Gastrocnemius medialis (tissue), 4 donors: Measurements from ENCODE around the gene TM4SF1. TPM values are rescaled to one million over a fixed set of nuclear protein-coding genes. Genes with fewer than 3 reads are reported as not detected.

ENCODE experiments used
- ATAC-seq, 2 donors: fragments of 150-250 bp; one replicate each; pipeline ENCODE4 v1.9.1; 2016
- DNase-seq, 2 donors: peaks; one replicate each; pipeline ENCODE4 v3.0.0-alpha.2; 2019
- H3K27ac ChIP-seq, 4 donors: fragments of 200-600 bp; sonication (generic); 1 replicate in 1 of 4; 2 replicates in 3 of 4; pipeline ENCODE4 v1.5.1; 2016 to 2018; ENCODE audit warnings: mild to moderate bottlenecking in 2 of 4, moderate library complexity in 1 of 4
- H3K27me3 ChIP-seq, 3 donors: fragments of 200-600 bp; sonication (generic) in 2 of 3; 1 replicate in 1 of 3; 2 replicates in 2 of 3; pipeline versions ENCODE4 v1.5.1 to v1.6.0; 2016 to 2019; ENCODE audit warnings: mild to moderate bottlenecking in 1 of 3, moderate library complexity in 1 of 3
- H3K36me3 ChIP-seq, 2 donors: fragments of 200-600 bp; sonication (generic) in 1 of 2; one replicate each; pipeline ENCODE4 v1.5.1; 2017 to 2018
- H3K4me1 ChIP-seq, 2 donors: fragments of 200-600 bp; sonication (generic) in 1 of 2; one replicate each; pipeline ENCODE4 v1.5.1; 2016 to 2017; ENCODE audit warnings: mild to moderate bottlenecking in 2 of 2
- H3K4me3 ChIP-seq, 4 donors: fragments of 200-600 bp; sonication (generic) in 3 of 4; 1 replicate in 1 of 4; 2 replicates in 3 of 4; pipeline ENCODE4 v1.5.1; 2016 to 2019; ENCODE audit warnings: mild to moderate bottlenecking in 2 of 4
- H3K9me3 ChIP-seq, 3 donors: fragments of 200-600 bp; sonication (generic) in 2 of 3; 1 replicate in 1 of 3; 2 replicates in 2 of 3; pipeline ENCODE4 v1.5.1; 2016 to 2019
- CTCF ChIP-seq, 5 experiments: fragments of 450-650 bp in 3 of 5; fragments of 200-600 bp in 2 of 5; sonication (generic) in 2 of 5; IDR thresholded peaks in 4 of 5; conservative IDR thresholded peaks in 1 of 5; 1 replicate in 4 of 5; 2 replicates in 1 of 5; pipeline ENCODE4 v1.5.1; 2016 to 2019; ENCODE audit warnings: antibody characterized with exemption in 5 of 5, mild to moderate bottlenecking in 3 of 5, moderate library complexity in 3 of 5
- POLR2A ChIP-seq, 2 donors: fragments of 450-650 bp; IDR thresholded peaks; one replicate each; pipeline ENCODE4 v1.6.1; 2017; ENCODE audit warnings: antibody characterized with exemption in 2 of 2, mild to moderate bottlenecking in 2 of 2, moderate library complexity in 2 of 2
- in situ Hi-C, 4 donors: fragments of 200-750 bp; cut with MboI; loops; one replicate each; pipeline versions ENCODE4 v1.15.0 to v1.8.0; 2017; ENCODE audit warnings: low sequenced_read_pairs in 4 of 4
- intact Hi-C: fragments of 100-400 bp; cut with DNase I; formaldehyde crosslinking; loops from one replicate; pipeline ENCODE4 v1.15.1; 2023; ENCODE audit warnings: low total_unique reads
- total RNA-seq, 4 donors: library from RNA; depleted of rRNA; stranded (reverse); fragments of >200 nt; gene quantifications; one replicate each; pipeline versions ENCODE4 v1.1.0 to v1.2.3, GENCODE V29; 2016

TM4SF1 gene
- total RNA-seq, 4 donors from 2014 or later, result 23.0 to 43.8 (median 38.6) TPM

- H3K4me1 ChIP-seq, result no peaks in the 10 kb centered on the region
- H3K27me3 ChIP-seq, result no peaks in the 10 kb centered on the region
- H3K27ac ChIP-seq, result no peak overlapping the region
- intact Hi-C loops (no loop called here), in situ Hi-C loops (no loop called here)
- H3K9me3 ChIP-seq, result no peaks in the 10 kb centered on the region
- no peak for ATAC-seq
- TF ChIP-seq CTCF (IDR thresholded peaks at IDR 0.05 in 4 of 5, conservative IDR thresholded peaks at IDR 0.05 in 1 of 5), result no peak
- TF ChIP-seq POLR2A (IDR thresholded peaks at IDR 0.05), result no peak
- DNase-seq, result no peak
- H3K4me3 ChIP-seq, result no peak overlapping the region
- no peaks in the 10 kb centered on the region for H3K36me3 ChIP-seq
Measured at GRCh38 chr3:149411583-149411982, 34.1 kb upstream of the TM4SF1 start.

DNA sequence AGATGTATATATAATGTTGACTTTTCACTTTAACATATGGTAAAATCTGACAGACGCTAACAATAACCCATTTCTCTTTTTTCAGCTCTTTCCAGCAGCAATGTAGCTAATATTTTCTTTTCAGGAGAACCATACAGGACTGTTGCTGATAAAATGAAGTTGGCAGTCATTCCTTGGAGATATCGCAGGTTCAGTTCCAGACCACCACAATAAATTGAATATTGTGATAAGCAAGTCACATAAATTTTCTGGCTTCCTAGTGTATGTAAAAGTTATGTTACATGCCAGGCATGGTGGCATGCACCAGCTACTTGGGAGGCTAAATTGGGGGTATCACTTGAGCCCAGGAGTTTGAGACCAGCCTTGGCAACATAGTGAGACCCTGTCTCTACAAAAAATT is 31.9 kb upstream of the TM4SF1 start:
- in situ Hi-C loops (no loop called here), intact Hi-C loops (no loop called here)
- ATAC-seq (no peak), DNase-seq (no peak)
- Histone ChIP-seq H3K4me1 (no peaks in the 10 kb centered on the region), H3K9me3 (no peaks in the 10 kb centered on the region), H3K27me3 (no peaks in the 10 kb centered on the region), H3K36me3 (no peaks in the 10 kb centered on the region), H3K4me3 (no peak overlapping the region), H3K27ac (no peak overlapping the region)
- TF ChIP-seq POLR2A (IDR thresholded peaks at IDR 0.05), result no peak
- no peak for TF ChIP-seq CTCF (IDR thresholded peaks at IDR 0.05 in 4 of 5, conservative IDR thresholded peaks at IDR 0.05 in 1 of 5)

GRCh38 chr3:149407898-149408297 is 30.4 kb upstream of the TM4SF1 start:
- Histone ChIP-seq H3K4me1 (no peaks in the 10 kb centered on the region), H3K27me3 (no peaks in the 10 kb centered on the region), H3K4me3 (no peak overlapping the region), H3K27ac (no peak overlapping the region), H3K36me3 (no peaks in the 10 kb centered on the region), H3K9me3 (no peaks in the 10 kb centered on the region)
- TF ChIP-seq CTCF (IDR thresholded peaks at IDR 0.05 in 4 of 5, conservative IDR thresholded peaks at IDR 0.05 in 1 of 5) (no peak), POLR2A (IDR thresholded peaks at IDR 0.05) (no peak)
- in situ Hi-C loops (no loop called here), intact Hi-C loops (no loop called here)
- DNase-seq, result no peak
- no peak for ATAC-seq

- ATAC-seq, result no peak
Measured at GRCh38 chr3:149406244-149406752, 28.8 kb upstream of the TM4SF1 start.

More at GRCh38 chr3:149406244-149406752, 28.8 kb upstream of the TM4SF1 start:
- intact Hi-C loops (no loop called here), in situ Hi-C loops (no loop called here)
- no peak overlapping the region for H3K27ac ChIP-seq
- no peak for TF ChIP-seq POLR2A (IDR thresholded peaks at IDR 0.05)
- TF ChIP-seq CTCF (IDR thresholded peaks at IDR 0.05 in 4 of 5, conservative IDR thresholded peaks at IDR 0.05 in 1 of 5), result no peak
- no peak overlapping the region for H3K4me3 ChIP-seq
- no peaks in the 10 kb centered on the region for H3K27me3 ChIP-seq
- no peaks in the 10 kb centered on the region for H3K4me1 ChIP-seq
- H3K9me3 ChIP-seq, result no peaks in the 10 kb centered on the region
- no peak for DNase-seq
- no peaks in the 10 kb centered on the region for H3K36me3 ChIP-seq
